ENCODE data around the gene LRRC75B. TPM values are rescaled to one million over a fixed set of nuclear protein-coding genes. Genes with fewer than 3 reads are reported as not detected.

Gene LRRC75B
- total and polyA plus RNA-seq, 2 of the 8 experiments (the other 6 are each of a cell fraction or from before 2014, with no cell fraction given): 12.2 to 26.6 TPM

- peak overlapping the region; percentile 65; the same call in 1 of the 2 replicates for H2BK15ac ChIP-seq (ENCODE audit: low read length)
- H2BK12ac ChIP-seq (ENCODE audit: low read depth, low read length): peak overlapping the region; percentile 92; the same call in 1 of the 2 replicates
- no peaks in the 10 kb centered on the region for H3K27me3 ChIP-seq (replicated peaks in 1 of 4; ENCODE audit: control insufficient read depth in 3 of 4, extremely low read depth in 1 of 4, insufficient read depth in 3 of 4, low read length in 3 of 4)
- no peak overlapping the region; a peak in 1 of 4 replicates for H3K4me2 ChIP-seq (ENCODE audit: insufficient read depth in 1 of 2, low read depth in 2 of 2, low read length in 2 of 2)
- no peaks in the 10 kb centered on the region for H3K9me3 ChIP-seq (ENCODE audit: insufficient read depth in 2 of 2, low read depth in 1 of 2, low read length in 1 of 2)
- no peak overlapping the region for H2BK120ac ChIP-seq (replicated peaks; ENCODE audit: low read depth, low read length)
- H3K36me3 ChIP-seq (ENCODE audit: control insufficient read depth in 2 of 4, insufficient read depth in 4 of 4, low read length in 3 of 4): no peaks in the 10 kb centered on the region
- no peak overlapping the region for H3K9ac ChIP-seq (replicated peaks in 1 of 4; ENCODE audit: extremely low read depth in 1 of 4, low read depth in 3 of 4, low read length in 3 of 4)
- no peak overlapping the region for H2AFZ ChIP-seq (ENCODE audit: low read length)
- H4K91ac ChIP-seq (replicated peaks; ENCODE audit: insufficient read length, low read length): peak overlapping the region; percentile 27
- peaks cover 0 to 25% (median 10%) of the 10 kb centered on the region in 4 experiments; a peak in 6 of 7 replicates for H3K4me1 ChIP-seq (replicated peaks in 1 of 4; ENCODE audit: control insufficient read depth in 3 of 4, insufficient read depth in 4 of 4, low read length in 3 of 4)
- no peak overlapping the region for H3K27ac ChIP-seq (ENCODE audit: low read depth, low read length)
- H4K8ac ChIP-seq (ENCODE audit: extremely low read depth, insufficient read depth, low read length): peak overlapping the region; percentile 73; the same call in 1 of the 2 replicates
- DNase-seq (ENCODE audit: low read depth in 1 of 2, low spot score in 2 of 2) (peak in 1 of 2 experiments; percentile 44), FAIRE-seq (no peak)
- peaks cover 2% of the 10 kb centered on the region; the same call in 1 of the 2 replicates for H3K23me2 ChIP-seq (ENCODE audit: low read depth, low read length)
- ChIA-PET CTCF (ENCODE audit: partially characterized antibody) (interaction anchor here (0.6 to 1.1 kb wide), 2 partner anchors 27 to 311 kb away, joined by 3 read pairs; no protein-coding TSS in a partner anchor), POLR2A (ENCODE audit: partially characterized antibody) (interaction anchor here (1.1 to 4.4 kb wide), 7 partner anchors 9 to 54 kb away, joined by 3 to 38 read pairs (median 5); partner anchors contain the start of genes GGT1, GUCD1 and SNRPD3)
- no peak overlapping the region for H3K4me3 ChIP-seq (ENCODE audit: extremely low read depth in 1 of 4, insufficient read depth in 2 of 4, low read depth in 3 of 4, low read length in 4 of 4)
- no peak overlapping the region for H3K56ac ChIP-seq (replicated peaks; ENCODE audit: insufficient read length, low read depth, low read length)
- H2BK5ac ChIP-seq (ENCODE audit: low read depth, low read length): 0 out of 2 replicates have a peak overlapping the region, but pooled peaks have one; percentile 24
- H3K23ac ChIP-seq (ENCODE audit: insufficient read length): no peak overlapping the region
- H3K14ac ChIP-seq (ENCODE audit: insufficient read length): no peak overlapping the region
- H4K5ac ChIP-seq (ENCODE audit: insufficient read length, low read depth, low read length): no peak overlapping the region
- H3K4ac ChIP-seq (replicated peaks; ENCODE audit: insufficient read length, low read depth, low read length): peak overlapping the region; percentile 19
- no peak overlapping the region for H2AK5ac ChIP-seq (ENCODE audit: low read depth, low read length)
- 88% methylated on average over 16 of the region's 16 CpGs; no CpG with 5 or more reads in 1 of the 2 experiments for WGBS, 2 experiments (ENCODE audit: extremely low coverage in 1 of 2, insufficient coverage in 1 of 2, insufficient read length in 1 of 2, insufficient replicate concordance in 2 of 2, low coverage in 1 of 2, low lambda C conversion rate in 2 of 2, missing lambda C conversion rate in 1 of 2)
- no peaks in the 10 kb centered on the region for H3K79me2 ChIP-seq (ENCODE audit: control insufficient read depth in 1 of 2, insufficient read depth in 2 of 2, low read length in 2 of 2)
- H3K79me1 ChIP-seq (ENCODE audit: low read depth, low read length): no peaks in the 10 kb centered on the region; the same call in 1 of the 2 replicates
- no peaks in the 10 kb centered on the region for H4K20me1 ChIP-seq (replicated peaks in 1 of 2; ENCODE audit: control insufficient read depth in 1 of 2, insufficient read depth in 2 of 2, low read length in 2 of 2)
- peak overlapping the region; percentile 48; the same call in 1 of the 2 replicates for H3K18ac ChIP-seq (ENCODE audit: extremely low read depth, low read length)
- H2BK20ac ChIP-seq (ENCODE audit: low read length): no peak overlapping the region; the same call in 1 of the 2 replicates
- TF ChIP-seq SRF (IDR thresholded peaks at IDR 0.05; ENCODE audit: low read depth, low read length): no peak
- TF ChIP-seq SP1 (IDR thresholded peaks at IDR 0.05; ENCODE audit: low read depth, low read length): no peak
- no peak for TF ChIP-seq EZH2 (IDR thresholded peaks at IDR 0.05; ENCODE audit: low read depth, low read length, severe bottlenecking)
- TF ChIP-seq SP4 (IDR thresholded peaks at IDR 0.05; ENCODE audit: low read length): no peak
- TF ChIP-seq NRF1 (IDR thresholded peaks at IDR 0.05; ENCODE audit: low read depth, low read length): no peak
- TF ChIP-seq CBX5 (IDR thresholded peaks at IDR 0.05; ENCODE audit: low read depth, low read length): no peak
- no peak for TF ChIP-seq RXRA (IDR thresholded peaks at IDR 0.05; ENCODE audit: insufficient read depth, low read depth, low read length)
- no peak for TF ChIP-seq TCF12 (IDR thresholded peaks at IDR 0.05; ENCODE audit: low read depth, low read length)
- TF ChIP-seq EP300 (IDR thresholded peaks at IDR 0.05; ENCODE audit: borderline replicate concordance in 1 of 2, low read depth in 2 of 2, low read length in 2 of 2): no peak
- TF ChIP-seq SUZ12 (IDR thresholded peaks at IDR 0.05; ENCODE audit: low read length): no peak
- no peak for TF ChIP-seq KDM4A (IDR thresholded peaks at IDR 0.05; ENCODE audit: low read depth, low read length, severe bottlenecking)
- TF ChIP-seq KDM1A (IDR thresholded peaks at IDR 0.05; ENCODE audit: borderline replicate concordance, low read length): no peak
Measured at GRCh38 chr22:24593836-24594568, 1.1 kb upstream of the LRRC75B start.
